ENCODE data around the gene TUBB2B.
"Not testable (repeated sequence)": the region's sequence is repeated elsewhere in the genome, so short reads cannot be mapped to it uniquely, and the experiment has no call there.

Gene TUBB2B

GRCh38 chr6:3242768-3243167 is 15.3 kb upstream of the TUBB2B start:
- Histone ChIP-seq H3K4me3 (ENCODE audit: low read depth in 1 of 2, low read length in 2 of 2) (no peak overlapping the region), H3K27ac (ENCODE audit: low read length) (no peak overlapping the region), H3K9me3 (ENCODE audit: control insufficient read depth in 1 of 2, low read length in 2 of 2) (no peaks in the 10 kb centered on the region), H3K36me3 (ENCODE audit: control insufficient read depth in 1 of 2, insufficient read depth in 2 of 2, low read length in 2 of 2) (no peaks in the 10 kb centered on the region), H3K27me3 (ENCODE audit: low read depth, low read length) (no peaks in the 10 kb centered on the region), H3K4me1 (ENCODE audit: control insufficient read depth in 1 of 2, insufficient read depth in 2 of 2, low read length in 2 of 2) (no peaks in the 10 kb centered on the region)

DNA sequence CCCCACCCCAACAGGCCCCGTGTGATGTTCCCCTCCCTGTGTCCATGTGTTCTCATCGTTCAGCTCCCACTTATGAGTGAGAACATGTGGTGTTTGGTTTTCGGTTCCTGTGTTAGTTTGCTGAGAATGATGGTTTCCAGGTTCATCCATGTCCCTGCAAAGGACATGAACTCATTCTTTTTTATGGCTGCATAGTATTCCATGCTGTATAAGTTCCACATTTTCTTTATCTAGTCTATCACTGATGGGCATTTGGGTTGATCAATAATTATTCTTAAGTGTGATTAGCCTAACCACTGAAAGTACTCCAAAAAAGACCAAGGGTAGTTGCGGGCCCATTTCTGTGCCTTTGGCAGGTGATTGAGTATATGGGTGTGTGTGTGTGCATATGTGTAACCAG is 14.3 kb upstream of the TUBB2B start:
- not testable (repeated sequence) for H3K4me3 ChIP-seq (ENCODE audit: low read depth in 1 of 2, low read length in 2 of 2); H3K36me3 ChIP-seq (ENCODE audit: control insufficient read depth in 1 of 2, insufficient read depth in 2 of 2, low read length in 2 of 2); H3K4me1 ChIP-seq (ENCODE audit: control insufficient read depth in 1 of 2, insufficient read depth in 2 of 2, low read length in 2 of 2); H3K27ac ChIP-seq (ENCODE audit: low read length); H3K27me3 ChIP-seq (ENCODE audit: low read depth, low read length); H3K9me3 ChIP-seq (ENCODE audit: control insufficient read depth in 1 of 2, low read length in 2 of 2)

DNA sequence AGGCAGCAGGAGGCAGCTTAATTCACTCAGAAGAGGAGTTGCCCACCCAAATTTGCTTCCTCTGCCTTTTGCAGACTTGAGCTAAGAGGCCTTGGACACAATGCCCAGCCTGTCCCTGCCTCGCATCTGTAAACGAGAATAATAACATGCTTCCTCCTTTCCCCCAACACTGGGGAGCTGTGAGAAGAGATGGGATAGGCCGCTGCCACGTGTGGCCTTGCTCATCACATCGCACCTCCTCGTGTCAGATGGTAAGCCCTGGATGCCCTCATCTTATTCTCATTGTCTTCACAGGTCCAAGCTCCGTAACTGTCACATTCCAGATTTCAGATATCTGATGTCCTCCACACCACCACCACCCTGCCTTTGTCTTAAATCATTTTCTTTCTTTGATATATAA is 13.1 kb upstream of the TUBB2B start:
- H3K27me3 ChIP-seq (ENCODE audit: low read depth, low read length) = no peaks in the 10 kb centered on the region
- H3K4me1 ChIP-seq (ENCODE audit: control insufficient read depth in 1 of 2, insufficient read depth in 2 of 2, low read length in 2 of 2) = no peaks in the 10 kb centered on the region
- H3K36me3 ChIP-seq (ENCODE audit: control insufficient read depth in 1 of 2, insufficient read depth in 2 of 2, low read length in 2 of 2) = no peaks in the 10 kb centered on the region
- H3K4me3 ChIP-seq (ENCODE audit: low read depth in 1 of 2, low read length in 2 of 2) = no peak overlapping the region
- no peaks in the 10 kb centered on the region for H3K9me3 ChIP-seq (ENCODE audit: control insufficient read depth in 1 of 2, low read length in 2 of 2)
- no peak overlapping the region for H3K27ac ChIP-seq (ENCODE audit: low read length)

DNA sequence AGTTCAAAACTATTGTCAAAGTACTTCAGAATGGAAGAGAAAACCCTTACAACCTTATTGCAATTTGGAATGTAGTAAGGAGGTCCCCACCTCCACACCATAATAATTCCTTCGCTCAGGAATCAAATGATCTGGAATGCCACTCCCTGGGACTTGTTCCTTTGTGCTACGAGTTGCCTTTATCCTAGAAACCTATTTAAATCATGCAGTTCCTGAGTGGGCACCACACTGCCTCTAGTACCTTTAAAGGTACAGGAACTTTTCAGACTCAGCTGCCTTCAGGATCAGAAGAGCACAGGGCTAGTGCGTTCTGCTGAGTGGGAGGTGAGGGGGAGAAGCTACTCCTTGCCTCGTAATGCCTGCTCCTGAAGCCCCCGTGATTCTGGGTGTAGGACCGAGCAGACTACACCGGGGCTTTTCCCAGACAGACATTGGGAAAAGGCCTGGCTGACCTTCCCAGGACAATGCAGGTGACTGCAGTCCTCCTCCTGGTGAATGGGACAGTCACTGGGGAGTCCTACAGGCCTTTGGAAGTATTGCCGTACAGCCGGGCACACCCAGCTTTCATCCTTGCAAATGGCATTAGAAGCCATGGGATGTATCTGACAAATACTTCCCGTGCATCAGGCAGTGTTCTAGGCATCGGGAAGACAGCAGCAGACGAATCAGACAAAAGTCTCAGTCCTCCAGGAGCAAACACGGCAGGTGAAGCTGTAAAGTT is 11.8 kb upstream of the TUBB2B start:
- no peak overlapping the region for H3K4me3 ChIP-seq (ENCODE audit: low read depth in 1 of 2, low read length in 2 of 2)
- H3K27me3 ChIP-seq (ENCODE audit: low read depth, low read length) = peaks cover 2% of the 10 kb centered on the region
- no peaks in the 10 kb centered on the region for H3K4me1 ChIP-seq (ENCODE audit: control insufficient read depth in 1 of 2, insufficient read depth in 2 of 2, low read length in 2 of 2)
- no peak overlapping the region for H3K27ac ChIP-seq (ENCODE audit: low read length)
- no peaks in the 10 kb centered on the region for H3K36me3 ChIP-seq (ENCODE audit: control insufficient read depth in 1 of 2, insufficient read depth in 2 of 2, low read length in 2 of 2)
- no peaks in the 10 kb centered on the region for H3K9me3 ChIP-seq (ENCODE audit: control insufficient read depth in 1 of 2, low read length in 2 of 2)

- Histone ChIP-seq H3K36me3 (ENCODE audit: control insufficient read depth in 1 of 2, insufficient read depth in 2 of 2, low read length in 2 of 2) (no peaks in the 10 kb centered on the region), H3K4me3 (ENCODE audit: low read depth in 1 of 2, low read length in 2 of 2) (no peak overlapping the region), H3K27ac (ENCODE audit: low read length) (no peak overlapping the region), H3K27me3 (ENCODE audit: low read depth, low read length) (peaks cover 12% of the 10 kb centered on the region), H3K9me3 (ENCODE audit: control insufficient read depth in 1 of 2, low read length in 2 of 2) (no peaks in the 10 kb centered on the region), H3K4me1 (ENCODE audit: control insufficient read depth in 1 of 2, insufficient read depth in 2 of 2, low read length in 2 of 2) (no peaks in the 10 kb centered on the region)
Measured at GRCh38 chr6:3237761-3238662, 10.6 kb upstream of the TUBB2B start.

DNA sequence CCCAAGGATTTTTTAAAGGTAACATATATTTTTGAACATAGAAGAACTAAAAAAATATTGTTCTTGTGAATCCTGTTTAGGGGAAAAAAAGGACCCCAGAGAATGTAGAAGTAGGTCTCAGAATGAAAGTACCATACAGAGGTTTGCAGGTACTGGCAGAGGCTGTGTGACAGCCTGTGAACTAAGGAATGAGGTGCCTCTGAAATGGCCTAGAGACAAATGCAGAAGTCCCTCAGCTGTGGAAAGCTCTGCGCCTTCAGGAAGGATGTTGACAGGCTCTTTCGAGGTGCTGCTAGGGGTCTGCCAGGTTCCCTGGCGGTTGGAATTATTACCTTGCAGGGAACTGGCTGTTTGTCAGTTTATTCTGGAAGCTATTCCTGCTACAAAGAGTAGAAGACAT is 8.6 kb upstream of the TUBB2B start:
- Histone ChIP-seq H3K4me3 (ENCODE audit: low read depth in 1 of 2, low read length in 2 of 2) (no peak overlapping the region), H3K4me1 (ENCODE audit: control insufficient read depth in 1 of 2, insufficient read depth in 2 of 2, low read length in 2 of 2) (peaks cover 3 to 10% of the 10 kb centered on the region in 2 donors), H3K27ac (ENCODE audit: low read length) (no peak overlapping the region), H3K36me3 (ENCODE audit: control insufficient read depth in 1 of 2, insufficient read depth in 2 of 2, low read length in 2 of 2) (no peaks in the 10 kb centered on the region), H3K27me3 (ENCODE audit: low read depth, low read length) (peaks cover 29% of the 10 kb centered on the region), H3K9me3 (ENCODE audit: control insufficient read depth in 1 of 2, low read length in 2 of 2) (no peaks in the 10 kb centered on the region)

GRCh38 chr6:3235486-3235885 is 8.0 kb upstream of the TUBB2B start:
- H3K4me1 ChIP-seq (ENCODE audit: control insufficient read depth in 1 of 2, insufficient read depth in 2 of 2, low read length in 2 of 2) = peaks cover 3 to 15% of the 10 kb centered on the region in 2 donors
- peaks cover 33% of the 10 kb centered on the region for H3K27me3 ChIP-seq (ENCODE audit: low read depth, low read length)
- H3K9me3 ChIP-seq (ENCODE audit: control insufficient read depth in 1 of 2, low read length in 2 of 2) = no peaks in the 10 kb centered on the region
- H3K36me3 ChIP-seq (ENCODE audit: control insufficient read depth in 1 of 2, insufficient read depth in 2 of 2, low read length in 2 of 2) = no peaks in the 10 kb centered on the region
- H3K4me3 ChIP-seq (ENCODE audit: low read depth in 1 of 2, low read length in 2 of 2) = no peak overlapping the region
- no peak overlapping the region for H3K27ac ChIP-seq (ENCODE audit: low read length)

DNA sequence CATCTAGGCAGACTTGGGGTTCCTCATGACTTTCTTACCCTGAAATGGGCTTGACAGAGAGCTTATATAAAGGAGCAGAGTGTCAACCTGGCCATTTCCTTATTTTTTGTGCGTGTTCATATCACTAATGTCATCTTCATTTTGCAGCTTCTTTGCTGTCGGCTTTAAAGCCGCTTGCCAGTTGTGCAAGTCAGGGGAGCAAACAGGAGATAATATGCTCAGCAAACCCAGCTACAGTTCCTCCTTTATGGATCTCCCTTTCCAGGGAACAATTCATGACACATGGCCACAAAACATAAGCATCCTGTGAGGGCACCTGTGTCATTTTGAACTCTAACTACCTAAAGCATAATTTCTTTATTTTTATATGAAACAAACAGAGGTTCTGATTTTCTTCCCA is 6.5 kb upstream of the TUBB2B start:
- Histone ChIP-seq H3K4me3 (ENCODE audit: low read depth in 1 of 2, low read length in 2 of 2) (no peak overlapping the region), H3K27ac (ENCODE audit: low read length) (no peak overlapping the region), H3K4me1 (ENCODE audit: control insufficient read depth in 1 of 2, insufficient read depth in 2 of 2, low read length in 2 of 2) (peaks cover 3 to 30% of the 10 kb centered on the region in 2 donors), H3K36me3 (ENCODE audit: control insufficient read depth in 1 of 2, insufficient read depth in 2 of 2, low read length in 2 of 2) (no peaks in the 10 kb centered on the region), H3K27me3 (ENCODE audit: low read depth, low read length) (peaks cover 49% of the 10 kb centered on the region), H3K9me3 (ENCODE audit: control insufficient read depth in 1 of 2, low read length in 2 of 2) (no peaks in the 10 kb centered on the region)

DNA sequence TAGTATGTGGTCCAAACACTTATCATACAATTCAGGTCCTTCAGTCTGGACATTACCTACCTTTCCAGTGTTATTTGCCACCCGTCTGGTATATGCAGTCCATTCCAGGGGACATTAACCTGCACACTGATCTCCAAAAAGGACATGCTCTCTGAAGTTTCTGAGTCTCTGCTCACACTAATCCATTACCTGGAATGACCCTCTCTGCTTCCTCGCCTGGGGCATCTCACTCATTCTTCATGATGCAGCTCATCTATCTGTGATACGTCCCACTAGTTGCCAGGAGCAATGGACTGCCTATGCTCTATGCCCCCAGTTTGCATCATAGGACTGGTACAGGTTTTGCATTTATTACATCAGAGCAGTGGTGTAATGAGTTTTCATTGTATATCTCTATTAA is 5.9 kb upstream of the TUBB2B start:
- H3K4me1 ChIP-seq (ENCODE audit: control insufficient read depth in 1 of 2, insufficient read depth in 2 of 2, low read length in 2 of 2) = peaks cover 3 to 34% of the 10 kb centered on the region in 2 donors
- H3K9me3 ChIP-seq (ENCODE audit: control insufficient read depth in 1 of 2, low read length in 2 of 2) = no peaks in the 10 kb centered on the region
- H3K27ac ChIP-seq (ENCODE audit: low read length) = no peak overlapping the region
- H3K27me3 ChIP-seq (ENCODE audit: low read depth, low read length) = peaks cover 52% of the 10 kb centered on the region
- H3K36me3 ChIP-seq (ENCODE audit: control insufficient read depth in 1 of 2, insufficient read depth in 2 of 2, low read length in 2 of 2) = no peaks in the 10 kb centered on the region
- H3K4me3 ChIP-seq (ENCODE audit: low read depth in 1 of 2, low read length in 2 of 2) = no peak overlapping the region

- Histone ChIP-seq H3K27me3 (ENCODE audit: low read depth, low read length) (peaks cover 61% of the 10 kb centered on the region), H3K36me3 (ENCODE audit: control insufficient read depth in 1 of 2, insufficient read depth in 2 of 2, low read length in 2 of 2) (no peaks in the 10 kb centered on the region), H3K4me1 (ENCODE audit: control insufficient read depth in 1 of 2, insufficient read depth in 2 of 2, low read length in 2 of 2) (peaks cover 3 to 45% of the 10 kb centered on the region in 2 donors), H3K9me3 (ENCODE audit: control insufficient read depth in 1 of 2, low read length in 2 of 2) (no peaks in the 10 kb centered on the region), H3K27ac (ENCODE audit: low read length) (peak overlapping the region; percentile 51), H3K4me3 (ENCODE audit: low read depth in 1 of 2, low read length in 2 of 2) (peak overlapping the region; percentile 71 to 83)
Measured at GRCh38 chr6:3232017-3232945, 4.8 kb upstream of the TUBB2B start.

Measured in muscle layer of duodenum (tissue), 2 donors.